GM19023 (cell line): ENCODE results near the gene NPAS1.
"Not testable (repeated sequence)": the region's sequence is repeated elsewhere in the genome, so short reads cannot be mapped to it uniquely, and the experiment has no call there.

Experiments
- ATAC-seq: cut with Tn5 transposase; IDR thresholded peaks from one replicate; pipeline ENCODE4 v1.9.1; 2021; ENCODE audit warnings: mild to moderate bottlenecking, moderate library complexity; ENCODE audit not compliant: unreplicated experiment

Gene NPAS1

GRCh38 chr19:46988614-46989230 lies 30.9 kb upstream of the NPAS1 start:
- ATAC-seq, result no peak

GRCh38 chr19:46990991-46991676 lies 28.5 kb upstream of the NPAS1 start:
- ATAC-seq, result no peak

GRCh38 chr19:46992699-46993535 lies 26.7 kb upstream of the NPAS1 start:
- no peak for ATAC-seq

- no peak for ATAC-seq
Measured at GRCh38 chr19:46993622-46994021, 26.0 kb upstream of the NPAS1 start.

GRCh38 chr19:46994141-46994686 lies 25.4 kb upstream of the NPAS1 start:
- no peak for ATAC-seq

- no peak for ATAC-seq
Measured at GRCh38 chr19:46995492-46995891, 24.1 kb upstream of the NPAS1 start.

- no peak for ATAC-seq
Measured at GRCh38 chr19:46998445-46999125, 21.1 kb upstream of the NPAS1 start.

GRCh38 chr19:46999377-46999776 lies 20.3 kb upstream of the NPAS1 start:
- ATAC-seq, result no peak

- no peak for ATAC-seq
Measured at GRCh38 chr19:46999878-47000277, 19.8 kb upstream of the NPAS1 start.

GRCh38 chr19:47000373-47000772 lies 19.3 kb upstream of the NPAS1 start:
- ATAC-seq, result no peak

- ATAC-seq, result no peak
Measured at GRCh38 chr19:47001584-47001983, 18.1 kb upstream of the NPAS1 start.

GRCh38 chr19:47002106-47002766 lies 17.4 kb upstream of the NPAS1 start:
- no peak for ATAC-seq

GRCh38 chr19:47002853-47003610 lies 16.6 kb upstream of the NPAS1 start:
- no peak for ATAC-seq

- ATAC-seq, result no peak
Measured at GRCh38 chr19:47003611-47004465, 15.8 kb upstream of the NPAS1 start.

- ATAC-seq, result no peak
Measured at GRCh38 chr19:47005164-47005641, 14.4 kb upstream of the NPAS1 start.

- ATAC-seq, result no peak
Measured at GRCh38 chr19:47005873-47006272, 13.8 kb upstream of the NPAS1 start.

GRCh38 chr19:47006496-47006895 lies 13.1 kb upstream of the NPAS1 start:
- no peak for ATAC-seq

GRCh38 chr19:47010549-47010948 lies 9.1 kb upstream of the NPAS1 start:
- not testable (repeated sequence) for ATAC-seq

- no peak for ATAC-seq
Measured at GRCh38 chr19:47012617-47013016, 7.0 kb upstream of the NPAS1 start.
